ENCODE results near the gene TTC3.
A peak's percentile ranks its signal among the peaks of the same experiment; 100 is the strongest.
"Not testable (repeated sequence)": the region's sequence is repeated elsewhere in the genome, so short reads cannot be mapped to it uniquely, and the experiment has no call there.

TTC3 gene

GRCh38 chr21:37032877-37033471, 40.1 kb upstream of the TTC3 start:
- no peak for TF ChIP-seq CTCF (IDR thresholded peaks at IDR 0.05; ENCODE audit: low read depth, low read length, missing control alignments)
- Histone ChIP-seq H3K36me3 (replicated peaks) (no peaks in the 10 kb centered on the region), H3K27ac (no peak overlapping the region), H3K4me3 (ENCODE audit: low read depth, low read length) (no peak overlapping the region), H3K27me3 (replicated peaks) (no peaks in the 10 kb centered on the region)
- in situ Hi-C loops (cut with HindIII; ENCODE audit: low pct_ligation_motif_present, low sequenced_read_pairs): no loop called here
- peak; percentile 76 for DNase-seq

DNA sequence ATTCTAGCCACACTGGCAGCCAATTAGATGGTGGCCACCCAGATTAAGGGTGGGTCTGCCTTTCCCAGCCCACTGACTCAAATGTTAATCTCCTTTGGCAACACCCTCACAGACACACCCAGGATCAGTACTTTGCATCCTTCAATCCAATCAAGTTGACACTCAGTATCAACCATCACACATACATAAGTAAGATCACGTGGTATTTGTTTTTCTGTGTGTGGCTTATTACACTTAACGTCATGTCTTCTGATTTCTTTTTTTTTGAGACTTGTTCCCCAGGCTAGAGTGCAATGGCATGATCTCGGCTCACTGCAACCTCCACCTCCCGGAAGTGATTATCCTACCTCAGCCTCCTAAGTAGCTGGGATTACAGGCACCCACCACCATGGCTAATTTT, 38.7 kb upstream of the TTC3 start:
- H3K36me3 ChIP-seq (replicated peaks); DNase-seq; H3K27ac ChIP-seq; H3K4me3 ChIP-seq (ENCODE audit: low read depth, low read length); H3K27me3 ChIP-seq (replicated peaks); in situ Hi-C loops (cut with HindIII; ENCODE audit: low pct_ligation_motif_present, low sequenced_read_pairs): not testable (repeated sequence)

DNA sequence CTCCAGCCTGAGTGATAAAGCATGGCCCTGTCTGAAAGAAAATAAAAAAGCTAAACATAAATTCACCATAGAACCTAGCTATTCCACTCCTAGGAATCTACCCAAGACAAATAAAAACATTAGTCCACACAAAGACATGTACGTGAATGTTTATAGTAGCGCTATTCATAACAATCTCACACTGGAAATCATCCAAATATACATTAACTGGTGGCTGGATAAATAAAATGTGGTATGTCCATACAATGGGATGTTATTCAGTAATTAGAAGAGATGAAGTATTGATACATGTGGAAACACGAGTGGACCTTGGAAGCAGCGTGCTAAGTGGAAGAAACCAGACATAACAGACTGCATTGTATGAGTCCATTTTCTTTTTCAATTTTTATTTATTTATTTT, 36.9 kb upstream of the TTC3 start:
- TF ChIP-seq CTCF (IDR thresholded peaks at IDR 0.05; ENCODE audit: low read depth, low read length, missing control alignments): no peak
- in situ Hi-C loops (cut with HindIII; ENCODE audit: low pct_ligation_motif_present, low sequenced_read_pairs): no loop called here
- no peak overlapping the region for H3K27ac ChIP-seq
- H3K27me3 ChIP-seq (replicated peaks): no peaks in the 10 kb centered on the region
- DNase-seq: no peak
- no peaks in the 10 kb centered on the region for H3K36me3 ChIP-seq (replicated peaks)
- no peak overlapping the region for H3K4me3 ChIP-seq (ENCODE audit: low read depth, low read length)

- no peak overlapping the region for H3K4me3 ChIP-seq (ENCODE audit: low read depth, low read length)
- no peak overlapping the region for H3K27ac ChIP-seq
- no peak for DNase-seq
- in situ Hi-C loops (cut with HindIII; ENCODE audit: low pct_ligation_motif_present, low sequenced_read_pairs): no loop called here
- H3K27me3 ChIP-seq (replicated peaks): no peaks in the 10 kb centered on the region
- no peak for TF ChIP-seq CTCF (IDR thresholded peaks at IDR 0.05; ENCODE audit: low read depth, low read length, missing control alignments)
- no peaks in the 10 kb centered on the region for H3K36me3 ChIP-seq (replicated peaks)
These were observed 33.5 kb upstream of the TTC3 start for GRCh38 chr21:37039411-37040075.

- Histone ChIP-seq H3K36me3 (replicated peaks) (no peaks in the 10 kb centered on the region), H3K27me3 (replicated peaks) (no peaks in the 10 kb centered on the region), H3K4me3 (ENCODE audit: low read depth, low read length) (no peak overlapping the region), H3K27ac (no peak overlapping the region)
- DNase-seq: no peak
- TF ChIP-seq CTCF (IDR thresholded peaks at IDR 0.05; ENCODE audit: low read depth, low read length, missing control alignments): no peak
- in situ Hi-C loops (cut with HindIII; ENCODE audit: low pct_ligation_motif_present, low sequenced_read_pairs): no loop called here
These were observed 32.8 kb upstream of the TTC3 start for GRCh38 chr21:37040212-37040611.

GRCh38 chr21:37041706-37042271, 31.3 kb upstream of the TTC3 start:
- Histone ChIP-seq H3K4me3 (ENCODE audit: low read depth, low read length) (no peak overlapping the region), H3K27me3 (replicated peaks) (no peaks in the 10 kb centered on the region), H3K27ac (no peak overlapping the region), H3K36me3 (replicated peaks) (no peaks in the 10 kb centered on the region)
- no peak for DNase-seq
- in situ Hi-C loops (cut with HindIII; ENCODE audit: low pct_ligation_motif_present, low sequenced_read_pairs): no loop called here
- TF ChIP-seq CTCF (IDR thresholded peaks at IDR 0.05; ENCODE audit: low read depth, low read length, missing control alignments): no peak

All from brain microvascular endothelial cell (primary cell).